HG03108 (cell line): ENCODE data around the gene AHRR.
"Not testable (repeated sequence)": the region's sequence is repeated elsewhere in the genome, so short reads cannot be mapped to it uniquely, and the experiment has no call there.

Source experiments
- ATAC-seq: cut with Tn5 transposase; IDR thresholded peaks from one replicate; pipeline ENCODE4 v1.9.1; 2021; ENCODE audit warnings: moderate library complexity; ENCODE audit not compliant: unreplicated experiment

Gene AHRR

GRCh38 chr5:375921-376798 is 54.6 kb downstream of the AHRR start:
- no peak for ATAC-seq

DNA sequence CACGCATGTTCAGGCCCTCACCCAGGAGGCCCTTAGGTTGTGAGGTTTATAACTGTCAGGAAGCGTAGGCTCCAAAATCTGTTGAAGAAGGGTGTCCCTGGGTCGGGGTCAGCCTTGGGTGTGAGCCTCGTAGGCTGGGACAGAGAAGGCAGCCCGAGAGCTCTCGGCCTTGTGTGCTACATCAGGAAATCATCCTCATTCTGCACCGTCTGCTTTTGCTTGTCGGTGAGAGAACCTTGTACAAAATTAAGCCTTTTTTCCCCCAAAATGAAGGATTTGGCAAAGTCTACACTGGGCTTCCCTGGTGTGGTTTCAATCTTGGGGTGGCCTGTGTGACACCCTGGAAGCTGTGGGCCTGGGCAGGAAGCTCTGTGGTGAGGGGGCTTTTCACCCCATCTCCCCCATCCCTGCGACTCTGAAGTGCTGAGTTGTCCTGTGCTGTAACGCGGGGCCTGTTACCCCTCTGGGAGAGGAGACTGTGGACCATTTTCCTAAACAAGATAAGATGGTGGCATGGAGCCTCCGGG is 55.3 kb downstream of the AHRR start:
- ATAC-seq: no peak

GRCh38 chr5:377326-377981 is 55.9 kb downstream of the AHRR start:
- no peak for ATAC-seq

DNA sequence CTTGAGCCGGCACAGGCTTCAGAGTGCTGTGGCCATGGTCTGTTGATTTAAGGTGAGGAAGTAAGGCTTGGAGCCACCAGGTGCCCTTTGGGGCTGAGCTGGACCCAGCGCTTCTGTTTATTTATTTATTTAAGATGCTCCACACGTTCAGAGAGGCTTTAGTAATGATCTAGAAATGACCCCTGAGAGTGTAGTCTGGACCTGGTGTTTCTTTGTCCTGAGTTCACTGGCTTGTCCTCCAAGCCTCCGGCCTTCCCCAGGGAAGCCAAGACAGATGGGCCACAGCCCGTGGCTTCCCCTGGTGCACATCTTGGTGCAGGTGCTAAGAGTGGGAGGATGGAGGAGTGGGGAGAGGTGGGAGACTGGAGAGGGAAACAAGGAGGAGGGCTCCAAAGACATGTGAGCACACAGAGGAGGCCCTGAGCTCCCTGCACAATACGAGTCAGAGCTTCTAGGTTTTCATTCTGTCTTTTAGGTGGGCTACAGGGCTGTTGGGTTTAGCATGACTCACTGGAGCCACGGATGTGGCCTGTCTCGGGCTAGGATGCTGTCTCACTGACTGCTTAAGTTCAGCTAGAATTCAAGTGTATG is 56.9 kb downstream of the AHRR start:
- ATAC-seq: no peak

- ATAC-seq: no peak
Observed at GRCh38 chr5:378976-379742, 57.6 kb downstream of the AHRR start.

DNA sequence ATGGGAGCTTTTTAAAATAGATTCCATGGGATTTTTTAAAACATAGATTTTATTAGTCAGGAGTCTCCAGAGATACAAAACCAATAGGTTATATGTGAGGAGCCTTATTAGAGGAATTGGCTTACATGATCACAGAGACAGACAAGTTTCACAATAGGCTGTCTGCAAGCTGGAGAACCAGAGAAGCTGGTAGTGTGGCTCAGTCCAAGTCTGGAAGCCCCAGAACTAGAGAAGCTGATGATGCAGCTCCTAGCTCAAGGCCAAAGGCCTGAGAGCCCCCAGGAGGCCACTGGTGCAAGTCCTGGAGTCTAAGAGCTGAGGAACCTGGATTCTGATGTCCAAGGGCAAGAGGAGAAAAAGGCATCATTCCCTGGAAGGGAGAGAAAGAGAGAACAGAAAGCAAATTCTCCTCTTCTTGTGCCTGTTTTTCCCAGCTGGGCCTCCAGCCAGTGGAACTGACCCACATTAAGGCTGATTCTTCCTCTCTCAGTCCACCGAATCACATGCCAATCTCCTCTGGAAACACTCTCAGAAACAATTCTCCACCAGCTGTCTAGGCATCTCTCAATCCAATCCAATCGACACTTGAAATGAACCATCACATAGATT is 59.3 kb downstream of the AHRR start:
- ATAC-seq: no peak

DNA sequence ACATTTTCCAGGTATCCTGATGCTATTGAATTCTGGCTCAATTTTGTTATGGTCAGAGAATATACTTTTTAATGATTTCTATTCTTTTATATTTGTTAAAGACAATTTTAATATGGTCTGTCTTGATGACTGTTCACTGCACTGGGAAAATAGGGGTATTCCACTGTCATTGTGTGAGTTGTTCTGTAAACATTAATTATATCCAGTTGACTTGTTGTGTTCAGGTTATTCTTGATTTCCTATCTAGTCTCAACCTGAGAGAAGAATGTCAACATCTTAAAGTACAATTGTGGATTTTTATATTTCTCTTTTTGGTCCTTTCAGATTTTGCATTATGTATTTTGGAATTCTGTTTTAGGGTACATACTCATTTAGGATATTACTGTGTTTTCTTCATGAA is 61.6 kb downstream of the AHRR start:
- ATAC-seq: no peak

GRCh38 chr5:383621-384020 is 62.1 kb downstream of the AHRR start:
- no peak for ATAC-seq

DNA sequence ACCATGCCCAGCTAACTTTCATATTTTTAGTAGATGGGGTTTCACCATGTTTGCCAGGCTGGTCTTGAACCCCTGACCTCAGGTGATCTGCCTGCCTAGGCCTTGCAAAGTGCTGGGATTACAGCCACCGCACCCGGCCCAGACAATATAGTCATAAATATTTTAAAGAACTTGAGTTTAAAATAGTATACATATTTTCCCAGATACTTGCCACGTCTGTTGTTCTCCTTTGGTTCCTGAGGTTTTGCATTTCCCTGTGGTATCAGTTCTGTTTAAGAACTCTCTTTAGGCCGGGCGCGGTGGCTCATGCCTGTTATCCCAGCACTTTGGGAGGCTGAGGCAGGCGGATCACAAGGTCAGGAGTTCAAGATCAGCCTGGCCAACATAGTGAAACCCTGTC is 63.1 kb downstream of the AHRR start:
- not testable (repeated sequence) for ATAC-seq

DNA sequence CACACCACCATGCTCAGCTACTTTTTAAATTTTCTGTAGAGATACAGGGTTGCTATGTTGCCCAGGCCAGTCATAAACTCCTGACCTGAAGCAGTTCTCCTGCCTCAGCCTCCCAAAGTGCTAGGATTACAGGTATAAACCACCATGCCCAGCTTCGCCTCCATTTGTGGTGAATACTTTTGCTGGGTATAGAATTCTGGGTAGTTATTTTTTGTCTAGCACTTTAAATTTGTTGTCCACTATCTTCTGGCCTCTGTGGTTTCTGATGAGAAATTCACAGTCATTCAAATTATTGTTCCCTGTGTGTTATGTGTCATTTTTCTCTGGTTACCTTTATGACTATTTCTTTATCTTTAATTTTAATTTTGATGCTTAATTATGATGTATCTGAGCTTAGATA is 63.8 kb downstream of the AHRR start:
- ATAC-seq: no peak

DNA sequence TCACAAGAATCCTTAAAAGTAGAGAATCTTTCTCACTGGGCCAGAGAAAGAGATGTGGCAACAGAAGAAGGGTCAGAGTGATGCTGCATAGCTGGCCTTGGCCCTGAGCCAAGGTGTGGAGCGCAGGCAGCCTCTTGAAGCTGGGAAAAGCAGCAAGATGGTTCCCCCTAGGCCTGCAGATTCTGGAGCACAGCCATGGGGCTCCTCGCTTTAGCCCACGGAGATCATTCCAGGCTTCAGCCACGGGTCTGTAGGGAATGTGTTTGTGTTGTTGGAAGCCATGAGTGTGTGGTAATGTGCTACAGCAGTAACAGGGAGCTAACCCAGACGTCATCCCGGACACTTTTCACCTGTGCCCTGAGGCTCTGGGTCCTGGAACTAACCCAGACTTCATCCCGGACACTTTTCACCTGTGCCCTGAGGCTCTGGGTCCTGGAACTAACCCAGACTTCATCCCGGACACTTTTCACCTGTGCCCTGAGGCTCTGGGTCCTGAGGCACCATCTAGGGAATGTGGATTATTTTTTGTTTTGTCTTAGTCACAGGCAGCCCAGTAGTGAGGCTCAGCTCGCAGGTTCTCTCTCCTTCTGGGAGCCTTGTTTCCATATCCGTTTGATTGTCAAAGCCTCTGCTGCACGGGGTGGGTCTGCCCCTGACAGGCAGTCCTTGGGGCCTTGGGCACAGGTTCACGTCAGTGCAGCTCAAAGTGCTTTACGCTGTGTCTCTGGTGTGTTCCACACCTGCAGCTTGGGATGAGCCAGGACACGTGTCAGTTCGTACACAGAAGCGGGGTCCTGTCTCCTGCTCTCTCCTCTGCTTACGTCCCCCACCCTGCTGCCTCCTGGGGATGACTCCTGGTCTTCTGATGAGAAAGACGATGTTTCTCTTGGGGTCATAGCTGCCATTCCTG is 65.2 kb downstream of the AHRR start:
- no peak for ATAC-seq

DNA sequence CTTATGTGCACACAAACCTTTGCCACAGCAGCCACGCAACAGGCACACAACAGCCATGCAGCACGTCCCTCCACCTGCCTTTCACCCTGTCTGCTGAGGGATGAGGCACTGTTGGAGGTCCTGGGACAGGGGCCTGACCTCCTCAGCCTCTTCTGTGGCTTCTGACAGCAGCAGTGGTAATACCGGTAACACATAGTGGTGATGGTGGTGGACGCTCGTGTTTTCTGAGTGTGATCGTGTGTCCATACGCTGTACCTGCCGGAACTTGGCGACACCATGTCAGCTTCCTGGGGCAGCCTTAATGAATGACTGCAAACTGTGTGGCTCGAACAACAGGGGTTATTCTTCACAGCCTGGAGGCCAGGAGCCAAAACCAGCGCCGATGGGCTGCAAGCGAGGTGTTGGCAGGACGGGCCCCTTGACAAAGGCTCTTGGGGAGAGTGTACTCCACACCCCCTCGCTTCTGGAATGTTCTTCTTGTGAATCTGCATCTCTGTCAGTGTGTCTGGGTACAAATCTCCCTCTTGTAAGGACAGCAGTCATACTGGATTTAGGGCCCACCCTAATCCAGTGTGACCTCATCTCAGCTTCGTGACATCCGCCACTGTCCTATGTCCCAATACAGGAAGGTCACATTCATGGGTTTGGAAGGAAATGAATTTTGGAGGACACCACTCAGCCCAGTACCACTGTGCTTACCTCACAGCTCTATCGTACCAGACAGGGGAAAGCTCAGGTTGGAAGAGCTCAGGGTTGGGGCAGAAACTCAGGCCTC is 66.2 kb downstream of the AHRR start:
- ATAC-seq: no peak

DNA sequence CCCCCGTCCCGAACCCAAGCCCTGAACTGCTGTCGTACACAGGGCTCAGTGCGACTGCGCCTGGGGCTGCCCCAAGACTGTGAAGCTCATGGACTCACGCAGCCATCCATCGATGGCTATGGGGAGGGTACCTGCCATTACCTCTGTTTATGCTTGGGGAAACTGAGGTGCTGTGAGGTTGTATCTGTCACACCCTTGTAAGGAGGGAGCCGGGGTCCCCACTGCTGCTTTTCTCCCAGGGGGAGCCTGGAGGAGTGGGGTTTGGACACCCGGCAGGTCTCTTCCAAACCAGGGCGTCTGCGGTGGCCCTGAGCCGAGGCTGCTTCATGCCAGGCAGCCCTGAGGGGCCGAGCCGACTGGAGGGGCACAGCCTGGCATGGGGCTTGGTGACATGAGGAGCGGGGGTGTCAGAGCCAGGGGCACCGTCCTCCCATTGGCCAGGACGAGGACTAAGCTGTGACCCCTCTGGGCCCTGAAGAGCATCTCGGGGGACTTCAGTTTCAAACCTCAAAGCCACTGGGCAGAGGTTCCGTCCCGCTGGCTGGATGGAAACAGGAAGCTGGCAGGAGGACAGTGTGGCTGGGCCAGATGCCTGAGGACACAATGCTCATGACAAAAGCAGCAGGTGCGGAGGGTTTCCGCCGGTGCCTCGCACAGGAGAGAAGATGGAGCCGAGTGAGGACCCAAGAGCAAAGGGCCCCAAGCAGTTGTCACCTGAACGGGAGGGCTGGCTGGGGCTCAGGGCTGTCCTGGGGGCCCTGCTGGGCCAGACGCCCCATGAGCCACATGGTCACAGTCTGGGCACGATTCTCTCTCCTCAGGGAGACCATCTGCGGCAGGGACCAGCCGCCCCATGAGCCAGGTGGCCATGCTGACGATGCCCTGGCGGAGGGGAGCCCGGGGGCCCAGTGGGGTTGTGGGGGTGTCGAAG is 67.0 kb downstream of the AHRR start:
- no peak for ATAC-seq

- ATAC-seq: no peak
Observed at GRCh38 chr5:389197-389821, 67.8 kb downstream of the AHRR start.

DNA sequence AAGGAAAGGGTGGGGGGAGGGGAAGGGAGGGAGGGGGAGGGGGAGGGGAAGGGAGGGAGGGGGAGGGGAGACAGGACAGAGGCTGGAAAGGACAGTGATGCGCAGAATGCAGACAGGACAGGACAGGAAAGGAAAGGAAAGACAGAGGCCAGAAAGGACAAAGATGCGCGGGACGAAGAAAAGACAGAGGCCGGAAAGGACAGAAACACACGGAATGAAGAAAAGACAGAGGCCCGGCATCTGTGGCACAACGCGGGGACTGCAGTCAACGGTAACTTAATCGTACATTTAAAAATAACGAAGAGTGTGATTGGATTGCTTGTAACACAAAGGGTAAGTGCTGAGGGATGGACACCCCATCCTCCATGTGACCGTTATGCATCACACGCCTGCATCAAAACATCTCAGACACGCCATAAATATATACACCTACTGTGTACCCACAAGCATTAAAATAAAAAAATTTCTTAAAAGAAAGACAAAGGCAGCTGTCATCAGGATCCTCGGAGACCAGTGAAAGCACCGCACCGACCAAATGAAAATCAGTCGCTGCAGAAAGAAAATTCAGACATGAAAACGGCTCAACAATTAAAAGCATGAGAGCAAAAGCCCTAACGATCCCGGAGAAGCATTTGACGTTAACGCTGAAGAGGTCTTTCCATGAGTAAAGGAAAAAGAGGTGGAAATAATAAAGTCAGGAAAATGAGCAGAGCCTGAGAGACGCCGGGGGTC is 68.5 kb downstream of the AHRR start:
- ATAC-seq: no peak

DNA sequence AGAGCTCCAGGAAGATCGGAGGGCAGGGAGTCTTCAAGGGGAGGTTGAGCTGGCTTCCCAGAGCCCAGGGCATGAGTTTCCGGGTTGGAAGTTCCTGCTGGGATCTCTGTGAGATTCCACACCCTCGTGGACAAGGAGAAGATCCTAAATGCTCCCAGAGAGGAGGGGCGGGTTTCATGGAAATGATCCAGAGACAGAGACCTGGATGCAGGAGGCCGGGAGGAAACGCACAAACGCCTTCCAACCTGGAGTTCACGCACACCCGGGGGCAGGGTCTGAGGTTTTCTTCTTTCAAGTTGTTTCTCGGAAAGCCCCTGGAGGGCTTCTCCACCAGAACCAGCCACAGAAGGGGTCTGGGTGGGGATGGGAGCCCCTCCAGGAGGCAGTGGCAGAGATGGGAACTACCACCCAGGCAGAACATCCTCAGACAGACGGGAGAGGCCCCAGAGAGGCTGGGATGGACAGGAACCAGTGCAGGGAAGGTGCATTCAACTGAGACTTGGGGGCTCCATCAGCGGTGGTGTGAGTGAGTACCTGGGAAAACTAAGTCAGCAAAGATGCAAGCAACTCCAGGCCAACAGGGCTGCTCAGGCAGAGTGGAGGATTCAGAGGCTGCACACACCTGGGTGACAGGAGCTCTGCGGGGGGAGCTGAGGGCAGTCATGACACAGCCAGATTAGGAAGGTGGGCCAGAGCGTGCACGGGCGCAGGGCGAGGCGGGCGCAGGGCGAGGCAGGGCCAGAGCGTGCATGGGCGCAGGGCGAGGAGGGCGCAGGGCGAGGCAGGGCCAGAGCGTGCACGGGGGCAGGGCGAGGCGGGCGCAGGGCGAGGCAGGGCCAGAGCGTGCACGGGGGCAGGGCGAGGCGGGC is 69.3 kb downstream of the AHRR start:
- ATAC-seq: no peak
